Left ventricle myocardium superior (tissue), 1 donor: ENCODE data around the gene HS3ST5. TPM values are rescaled to one million over a fixed set of nuclear protein-coding genes. Genes with fewer than 3 reads are reported as not detected.
"Not testable (repeated sequence)": the region's sequence is repeated elsewhere in the genome, so short reads cannot be mapped to it uniquely, and the experiment has no call there.

Experiments used
- ATAC-seq: fragments of 200-7000 bp; cut with Tn5 transposase; one replicate; pipeline ENCODE4 v1.9.1; 2020; ENCODE audit warnings: mild to moderate bottlenecking, moderate library complexity
- DNase-seq: peaks from one replicate; pipeline ENCODE4 v3.0.0-alpha.2; 2020
- intact Hi-C: fragments of 100-400 bp; cut with micrococcal nuclease; formaldehyde crosslinking; loops from one replicate; pipeline ENCODE4 v1.11.0; 2022
- total RNA-seq: library from RNA; stranded (reverse); fragmentation: NEBNext Ultra II Directional; extraction: Animal tissue kit (Norgen Biotek cat#: 25700); gene quantifications from one replicate; pipeline ENCODE4 v1.2.1, GENCODE V29; 2021
- donor health status: DM: no; HTN: yes; CAD: no; lungs with severe emphysema.

Gene HS3ST5
- total RNA-seq, 1 donor from 2014 or later, result not detected

DNA sequence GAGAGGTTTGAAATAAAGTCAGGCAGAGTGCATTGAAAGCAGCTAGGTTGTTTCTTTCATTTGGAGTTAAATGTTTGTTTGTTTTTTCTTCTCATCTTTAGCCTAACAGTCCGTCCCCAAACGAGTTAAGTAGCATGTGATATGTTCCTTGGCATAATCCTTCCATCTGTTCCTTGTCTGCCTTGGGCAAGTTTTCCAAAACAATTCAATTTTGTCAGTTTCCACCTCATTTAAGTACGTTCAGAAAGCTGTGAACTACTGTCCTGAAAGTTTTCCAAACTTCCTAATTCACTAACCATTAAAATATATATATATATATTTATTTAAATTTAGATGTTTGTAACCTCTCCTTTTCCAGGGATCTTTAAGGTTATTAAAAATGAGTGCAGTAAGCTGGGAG is 310.1 kb downstream of the HS3ST5 start:
- ATAC-seq, result no peak
- DNase-seq, result no peak
- intact Hi-C loops, result no loop called here

DNA sequence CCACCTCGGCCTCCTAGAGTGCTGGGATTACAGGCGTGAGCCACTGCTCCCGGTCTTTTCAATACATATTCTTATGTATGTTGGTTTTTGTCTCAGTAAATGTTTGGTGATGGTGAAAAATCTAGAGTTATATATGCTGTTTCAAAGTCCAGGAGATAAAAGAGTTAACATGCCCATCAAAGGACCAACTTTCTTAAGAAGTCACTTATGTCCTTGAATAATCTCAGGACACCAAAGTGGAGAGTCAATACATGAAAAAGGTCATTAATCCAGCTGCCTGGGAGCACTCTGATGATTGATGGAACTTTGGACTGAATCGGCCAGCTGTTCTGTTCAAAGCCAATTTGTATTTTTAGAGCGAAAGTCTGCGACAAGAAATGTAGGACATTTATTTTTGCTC is 312.1 kb downstream of the HS3ST5 start:
- intact Hi-C loops, result no loop called here
- ATAC-seq (no peak), DNase-seq (no peak)

DNA sequence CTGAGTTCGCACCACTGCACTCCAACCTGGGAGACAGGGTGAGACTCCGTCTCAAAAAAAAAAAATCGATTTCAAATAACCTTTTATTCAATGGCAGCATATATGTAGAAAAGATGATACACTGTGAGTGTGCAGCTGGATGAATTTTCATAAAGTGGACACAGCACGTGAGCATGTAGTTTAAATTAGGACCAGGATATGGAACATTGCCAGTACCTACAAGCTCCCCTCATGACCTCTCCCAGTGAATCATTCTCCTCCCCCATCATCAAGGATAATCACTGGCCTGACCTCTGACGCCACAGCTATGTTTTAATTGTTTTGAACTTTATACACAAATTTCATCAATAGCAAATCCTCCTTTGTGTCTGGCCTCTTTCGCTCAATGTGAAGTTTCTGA is 318.1 kb downstream of the HS3ST5 start:
- intact Hi-C loops, result no loop called here
- ATAC-seq, result no peak
- DNase-seq, result no peak

DNA sequence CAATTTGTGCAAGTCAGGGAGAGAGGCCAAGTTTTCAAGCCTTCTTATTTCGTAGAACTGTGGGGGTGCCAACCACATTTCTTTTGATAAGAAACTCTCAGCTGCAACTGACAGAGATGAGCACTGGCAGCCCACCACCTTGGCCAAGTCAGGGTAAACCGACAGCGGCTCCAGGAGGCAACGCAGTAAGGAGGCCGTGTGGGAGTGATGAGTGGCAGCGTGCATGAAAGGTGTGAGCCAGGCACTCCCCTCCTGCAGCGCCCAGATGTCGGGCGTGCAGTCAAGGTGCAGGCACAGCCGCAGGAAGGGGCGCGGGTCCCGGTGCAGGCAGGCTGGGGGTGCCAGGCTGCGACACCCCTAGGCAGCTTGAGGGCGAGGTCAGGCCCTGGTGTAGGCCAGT is 322.6 kb downstream of the HS3ST5 start:
- no peak for DNase-seq
- ATAC-seq, result no peak
- intact Hi-C loops, result no loop called here

DNA sequence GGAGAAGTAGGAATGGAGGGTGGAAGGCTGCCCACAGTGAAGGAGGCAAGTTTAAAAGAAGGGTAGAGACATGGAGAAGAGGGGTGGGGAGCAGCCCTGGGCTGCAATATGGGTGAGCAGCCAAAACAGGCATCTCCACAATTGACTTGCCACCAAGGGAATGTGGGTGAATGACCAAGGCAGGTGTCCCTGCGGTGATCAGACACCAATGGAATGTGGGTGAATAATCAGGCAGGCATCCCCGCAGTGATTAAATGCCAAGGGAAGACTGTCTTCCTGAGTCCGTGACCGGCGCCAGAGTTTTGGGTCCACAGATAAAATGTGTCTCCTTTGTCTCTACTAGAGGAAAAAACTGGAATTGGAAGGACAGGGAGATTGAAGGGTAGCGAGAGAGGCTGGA is 325.7 kb downstream of the HS3ST5 start:
- DNase-seq, ATAC-seq, intact Hi-C loops: not testable (repeated sequence)

DNA sequence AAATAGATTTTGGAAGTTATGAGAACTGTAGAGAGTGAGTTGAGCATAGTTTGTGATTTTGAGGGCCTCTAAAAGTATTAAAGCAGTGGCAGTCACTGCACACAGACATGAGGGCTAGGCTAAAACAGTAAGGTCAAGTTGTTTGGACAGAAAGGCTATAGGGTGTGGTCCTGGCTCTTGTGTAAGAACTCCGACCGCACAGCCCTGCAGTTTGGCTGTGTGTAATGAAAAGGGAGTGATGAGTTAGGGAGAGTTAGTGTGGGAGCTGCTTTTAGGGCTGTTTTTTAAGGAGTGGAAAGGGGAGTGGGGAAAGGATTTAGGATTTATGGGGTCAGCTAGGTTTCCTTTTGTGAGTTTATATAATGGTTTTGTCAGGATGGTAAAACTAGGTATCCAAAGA is 328.7 kb downstream of the HS3ST5 start:
- DNase-seq, intact Hi-C loops, ATAC-seq: not testable (repeated sequence)

DNA sequence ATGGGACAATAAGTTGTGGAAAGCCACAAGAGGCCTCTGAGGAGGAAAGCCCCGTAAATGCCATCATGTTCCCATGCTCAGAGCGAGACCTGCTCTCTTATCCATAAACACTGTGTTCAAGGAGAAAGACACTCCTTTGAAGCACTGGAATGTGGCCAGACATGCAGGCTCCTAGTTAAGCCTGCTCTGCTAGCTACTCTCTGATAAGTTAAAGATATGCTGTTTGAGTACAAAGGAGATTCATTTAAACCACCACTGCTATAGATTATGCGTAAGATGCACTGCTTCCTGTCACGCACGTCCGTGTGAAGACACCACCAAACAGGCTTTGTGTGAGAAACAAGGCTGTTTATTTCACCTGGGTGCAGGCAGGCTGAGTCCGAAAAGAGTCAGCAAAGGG is 331.3 kb downstream of the HS3ST5 start:
- intact Hi-C loops, ATAC-seq, DNase-seq: not testable (repeated sequence)

DNA sequence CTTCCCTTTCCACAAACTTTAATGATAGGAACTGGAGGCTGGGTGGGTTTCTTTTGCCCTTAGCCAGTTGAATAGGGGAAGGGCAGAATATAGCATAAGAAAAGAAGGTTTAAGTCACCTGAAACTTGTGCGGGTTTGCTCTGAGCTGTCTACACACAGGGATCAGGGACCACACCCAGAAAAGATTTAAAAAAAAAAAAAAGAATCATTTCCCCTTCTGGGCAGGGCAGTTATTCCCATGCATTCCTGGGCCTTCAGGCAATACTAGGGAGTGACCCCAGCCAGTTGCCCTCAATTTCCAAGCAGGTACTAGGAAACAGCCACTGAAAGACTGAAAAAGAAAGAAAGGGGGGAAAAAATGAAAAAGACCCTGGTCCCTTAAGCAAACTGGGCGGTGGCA is 332.3 kb downstream of the HS3ST5 start:
- DNase-seq (no peak), ATAC-seq (no peak)
- intact Hi-C loops, result no loop called here

DNA sequence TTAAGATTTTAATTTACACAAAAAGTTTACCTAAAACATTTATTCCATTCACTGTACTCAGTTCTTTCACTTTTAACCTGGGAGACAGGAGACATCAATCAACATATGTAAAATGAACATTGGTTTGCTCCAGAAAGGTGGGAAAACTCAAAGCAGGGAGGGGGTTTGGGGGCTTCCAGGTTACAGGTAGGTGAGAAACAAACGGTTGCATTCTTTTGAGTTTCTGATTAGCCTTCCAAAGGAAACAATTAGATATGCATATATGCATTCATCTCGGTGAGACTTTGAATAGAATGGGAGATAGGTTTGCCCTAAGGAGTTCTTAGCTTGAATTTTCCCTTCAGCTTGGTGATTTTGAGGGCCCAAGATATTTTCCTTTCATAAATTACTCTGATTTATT is 333.6 kb downstream of the HS3ST5 start:
- no peak for ATAC-seq
- intact Hi-C loops, result no loop called here
- DNase-seq, result no peak

DNA sequence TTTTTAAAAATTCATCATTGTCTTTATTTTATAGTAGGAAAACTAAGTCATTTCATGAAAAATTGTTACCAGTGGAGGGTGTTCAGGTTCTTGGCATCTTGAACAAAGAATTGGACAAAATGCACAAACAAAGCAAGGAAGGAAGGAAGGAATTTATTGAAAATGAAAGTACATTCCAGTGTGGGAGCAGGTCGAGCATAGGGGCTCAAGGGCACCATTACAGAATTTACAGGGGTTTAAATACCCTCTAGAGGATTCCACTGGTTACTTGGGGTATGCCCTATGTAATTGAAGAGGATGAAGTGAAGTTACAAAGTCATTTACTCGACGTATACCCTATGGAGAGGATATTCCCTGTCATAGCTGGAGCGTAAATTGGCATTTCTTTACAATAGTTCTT is 334.5 kb downstream of the HS3ST5 start:
- intact Hi-C loops, result no loop called here
- no peak for DNase-seq
- no peak for ATAC-seq

DNA sequence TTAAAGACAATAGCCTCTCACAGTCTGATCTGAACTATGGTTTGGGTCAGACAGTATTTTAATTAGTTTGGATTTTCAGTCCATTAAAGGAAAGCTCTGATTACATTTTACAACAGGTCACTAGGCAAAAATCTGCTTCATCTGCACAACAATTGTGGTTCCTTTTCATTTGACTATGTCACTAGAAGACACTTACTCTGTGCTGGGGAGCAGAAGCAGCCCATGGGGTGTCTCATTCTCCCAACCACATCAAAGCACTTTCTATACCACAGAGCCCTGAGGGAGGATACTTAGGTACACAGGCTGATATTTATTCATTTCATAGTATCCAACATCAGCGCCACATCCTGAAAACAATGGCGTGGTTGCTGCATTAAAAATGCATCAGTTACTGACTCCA is 335.3 kb downstream of the HS3ST5 start:
- intact Hi-C loops, result no loop called here
- DNase-seq, result no peak
- no peak for ATAC-seq
